ENCODE measurements around the gene ZXDB. TPM values are rescaled to one million over a fixed set of nuclear protein-coding genes. Genes with fewer than 3 reads are reported as not detected.

The ZXDB gene
- total RNA-seq, 1 donor from 2014 or later, result 5.4 TPM

DNA sequence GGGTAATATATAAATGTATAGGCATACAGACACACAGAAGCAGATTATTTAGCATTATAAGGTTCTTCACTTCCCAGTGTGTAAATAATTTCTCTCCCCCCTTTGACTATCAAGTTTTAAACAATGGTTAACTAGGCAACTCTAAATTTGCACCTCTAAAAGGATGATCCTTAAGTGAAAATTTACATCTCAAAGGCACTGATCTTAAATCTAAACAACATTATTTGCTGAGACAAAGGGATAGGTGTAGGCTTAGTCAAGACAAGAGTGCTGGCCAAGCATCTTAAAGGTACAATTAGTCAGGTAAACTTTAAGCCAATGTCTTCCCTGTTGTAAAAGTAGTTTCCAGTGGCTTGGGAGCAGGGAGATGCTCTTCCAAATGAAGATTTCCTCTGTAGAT, 55.2 kb downstream of the ZXDB start:
- DNase-seq, result no peak
- intact Hi-C loops (cut with micrococcal nuclease), result no loop called here
- ATAC-seq, result no peak

Other genes with a start within 250 kb of the ZXDB start
- not detected for gene NLRP2B, start 88.2 kb downstream of the ZXDB start, total RNA-seq

Data from left ventricle myocardium superior (tissue), 1 donor.